Esophagus squamous epithelium (tissue), 5 donors: Measurements from ENCODE around the gene ADK. TPM values are rescaled to one million over a fixed set of nuclear protein-coding genes. Genes with fewer than 3 reads are reported as not detected.

Experiments
- DNase-seq: peaks from one replicate; lab custom pipeline; 2025; lab: John Stamatoyannopoulos, UW
- H3K27ac ChIP-seq, 4 donors: fragments of 200-600 bp; sonication (generic); one replicate each; pipeline ENCODE4 v1.5.1; 2016 to 2019; ENCODE audit warnings: mild to moderate bottlenecking in 1 of 4
- H3K27me3 ChIP-seq, 4 donors: fragments of 200-600 bp; sonication (generic); 1 replicate in 3 of 4; 2 replicates in 1 of 4; pipeline versions ENCODE4 v1.5.1 to v1.6.0; 2017 to 2021; ENCODE audit warnings: antibody characterized with exemption in 1 of 4
- H3K36me3 ChIP-seq, 3 donors: fragments of 200-600 bp; sonication (generic); one replicate each; pipeline ENCODE4 v1.5.1; 2016 to 2019
- H3K4me1 ChIP-seq, 3 donors: fragments of 200-600 bp; sonication (generic); one replicate each; pipeline ENCODE4 v1.5.1; 2017 to 2019
- H3K4me3 ChIP-seq, 4 donors: fragments of 200-600 bp; sonication (generic); 1 replicate in 3 of 4; 2 replicates in 1 of 4; pipeline ENCODE4 v1.5.1; 2016 to 2019; ENCODE audit warnings: mild to moderate bottlenecking in 2 of 4, moderate library complexity in 1 of 4
- H3K9me3 ChIP-seq, 3 donors: fragments of 200-600 bp; sonication (generic); one replicate each; pipeline ENCODE4 v1.5.1; 2016 to 2019
- CTCF ChIP-seq, 6 experiments: fragments of 450-650 bp in 4 of 6; fragments of 200-600 bp in 2 of 6; sonication (generic) in 2 of 6; IDR thresholded peaks; one replicate each; pipeline ENCODE4 v1.5.1; 2016 to 2019; ENCODE audit warnings: antibody characterized with exemption in 6 of 6, mild to moderate bottlenecking in 4 of 6, moderate library complexity in 4 of 6
- POLR2A ChIP-seq, 4 donors: fragments of 450-650 bp; IDR thresholded peaks; one replicate each; pipeline ENCODE4 v1.6.1; 2017; ENCODE audit warnings: antibody characterized with exemption in 4 of 4, mild to moderate bottlenecking in 4 of 4, moderate library complexity in 3 of 4
- WGBS, 2 donors: methylation state at CpG; one replicate each; pipeline ENCODE4 v1.1.5; 2018; 5-methylcytosine and 5-hydroxymethylcytosine counted together
- intact Hi-C: fragments of 100-400 bp; cut with DNase I; formaldehyde crosslinking; loops from one replicate; pipeline ENCODE4 v1.15.0; 2022
- total RNA-seq, 4 donors: library from RNA; depleted of rRNA; stranded (reverse); fragments of >200 nt; gene quantifications; one replicate each; pipeline ENCODE4 v1.1.0, GENCODE V29; 2016
- donor health status: DM: yes; HTN: yes; CAD: no.

Gene ADK
- total RNA-seq, 4 donors from 2014 or later, result 43.3 to 78.4 (median 68.4) TPM

- Histone ChIP-seq H3K36me3 (peaks cover 0 to 11% (median 0%) of the 10 kb centered on the region in 3 donors), H3K4me3 (no peak overlapping the region), H3K4me1 (peaks cover 0 to 17% (median 8%) of the 10 kb centered on the region in 3 donors), H3K27ac (no peak overlapping the region), H3K27me3 (no peaks in the 10 kb centered on the region), H3K9me3 (no peaks in the 10 kb centered on the region)
- 64 to 74% methylated on average over 3 of the region's 3 CpGs for WGBS, 2 donors
- TF ChIP-seq POLR2A (IDR thresholded peaks at IDR 0.05) (no peak), CTCF (IDR thresholded peaks at IDR 0.05) (no peak)
- no peak for DNase-seq
- intact Hi-C loops, result no loop called here
Measured at GRCh38 chr10:74163319-74164068, 12.5 kb downstream of the ADK start.

- Histone ChIP-seq H3K9me3 (no peaks in the 10 kb centered on the region), H3K36me3 (peaks cover 0 to 11% (median 0%) of the 10 kb centered on the region in 3 donors), H3K4me1 (peaks cover 0 to 17% (median 8%) of the 10 kb centered on the region in 3 donors), H3K27ac (no peak overlapping the region), H3K27me3 (no peaks in the 10 kb centered on the region), H3K4me3 (no peak overlapping the region)
- TF ChIP-seq CTCF (IDR thresholded peaks at IDR 0.05) (no peak), POLR2A (IDR thresholded peaks at IDR 0.05) (no peak)
- no peak for DNase-seq
- intact Hi-C loops, result no loop called here
- WGBS, 2 donors, result 54 to 55% methylated on average over 5 to 6 of the region's 6 CpGs
Measured at GRCh38 chr10:74164716-74165529, 13.9 kb downstream of the ADK start.

GRCh38 chr10:74165530-74165901 is 14.5 kb downstream of the ADK start:
- 32 to 38% methylated on average over 2 of the region's 2 CpGs for WGBS, 2 donors
- TF ChIP-seq CTCF (IDR thresholded peaks at IDR 0.05), result no peak

GRCh38 chr10:74167443-74167842 is 16.4 kb downstream of the ADK start:
- H3K27ac ChIP-seq, result no peak overlapping the region
- H3K9me3 ChIP-seq, result no peaks in the 10 kb centered on the region
- WGBS, 2 donors, result 63% methylated on average over 1 of the region's 1 CpG; no CpG with 5 or more reads in 1 of the 2 donors
- no peak overlapping the region for H3K4me3 ChIP-seq
- H3K36me3 ChIP-seq, result no peaks in the 10 kb centered on the region
- peaks cover 0 to 17% (median 8%) of the 10 kb centered on the region in 3 donors for H3K4me1 ChIP-seq
- no peak for DNase-seq
- intact Hi-C loops, result no loop called here
- no peak for TF ChIP-seq CTCF (IDR thresholded peaks at IDR 0.05)
- TF ChIP-seq POLR2A (IDR thresholded peaks at IDR 0.05), result no peak
- no peaks in the 10 kb centered on the region for H3K27me3 ChIP-seq

More at GRCh38 chr10:74165530-74165901, 14.5 kb downstream of the ADK start:
- Histone ChIP-seq H3K36me3 (peaks cover 0 to 11% (median 0%) of the 10 kb centered on the region in 3 donors), H3K27ac (no peak overlapping the region), H3K9me3 (no peaks in the 10 kb centered on the region), H3K4me1 (peaks cover 0 to 17% (median 8%) of the 10 kb centered on the region in 3 donors), H3K27me3 (no peaks in the 10 kb centered on the region), H3K4me3 (no peak overlapping the region)
- DNase-seq, result no peak
- intact Hi-C loops, result no loop called here

- TF ChIP-seq POLR2A (IDR thresholded peaks at IDR 0.05) (no peak), CTCF (IDR thresholded peaks at IDR 0.05) (no peak)
- Histone ChIP-seq H3K36me3 (no peaks in the 10 kb centered on the region), H3K4me3 (no peak overlapping the region), H3K9me3 (no peaks in the 10 kb centered on the region), H3K4me1 (peaks cover 0 to 20% (median 4%) of the 10 kb centered on the region in 3 donors), H3K27me3 (no peaks in the 10 kb centered on the region), H3K27ac (no peak overlapping the region)
- intact Hi-C loops, result no loop called here
- WGBS, 2 donors, result 96 to 100% methylated on average over 2 of the region's 2 CpGs
- no peak for DNase-seq
Measured at GRCh38 chr10:74171625-74172024, 20.6 kb downstream of the ADK start.
